ENCODE results near the gene MRPS25.

MRPS25 gene

GRCh38 chr3:15081960-15082664 is 17.0 kb upstream of the MRPS25 start:
- DNase-seq: no peak

GRCh38 chr3:15079091-15079490 is 14.0 kb upstream of the MRPS25 start:
- no peak for DNase-seq

GRCh38 chr3:15074500-15074899 is 9.4 kb upstream of the MRPS25 start:
- DNase-seq: no peak

GRCh38 chr3:15071699-15072098 is 6.6 kb upstream of the MRPS25 start:
- DNase-seq: no peak

GRCh38 chr3:15069441-15069840 is 4.3 kb upstream of the MRPS25 start:
- no peak for DNase-seq

- no peak for DNase-seq
Measured at GRCh38 chr3:15066467-15066866, 1.4 kb upstream of the MRPS25 start.

- no peak for DNase-seq
Measured at GRCh38 chr3:15065550-15066007, 464 bp upstream of the MRPS25 start.

GRCh38 chr3:15064299-15064834 is 748 bp downstream of the MRPS25 start:
- DNase-seq: no peak

GRCh38 chr3:15063656-15064286 is 1.3 kb downstream of the MRPS25 start:
- DNase-seq: no peak

- no peak for DNase-seq
Measured at GRCh38 chr3:15063238-15063637, 1.9 kb downstream of the MRPS25 start.

- DNase-seq: no peak
Measured at GRCh38 chr3:15060029-15060428, 5.1 kb downstream of the MRPS25 start.

- DNase-seq: no peak
Measured at GRCh38 chr3:15056676-15057404, 8.3 kb downstream of the MRPS25 start.

GRCh38 chr3:15055019-15055557 is 10.0 kb downstream of the MRPS25 start:
- DNase-seq: no peak

- no peak for DNase-seq
Measured at GRCh38 chr3:15053541-15053940, 11.6 kb downstream of the MRPS25 start.

- no peak for DNase-seq
Measured at GRCh38 chr3:15052335-15053242, 12.5 kb downstream of the MRPS25 start.

- no peak for DNase-seq
Measured at GRCh38 chr3:15051531-15051930, 13.6 kb downstream of the MRPS25 start.

GRCh38 chr3:15050405-15051092 is 14.6 kb downstream of the MRPS25 start:
- DNase-seq: no peak

- no peak for DNase-seq
Measured at GRCh38 chr3:15049584-15049983, 15.5 kb downstream of the MRPS25 start.

- no peak for DNase-seq
Measured at GRCh38 chr3:15045667-15046066, 19.4 kb downstream of the MRPS25 start.

- no peak for DNase-seq
Measured at GRCh38 chr3:15044326-15044725, 20.8 kb downstream of the MRPS25 start.

- DNase-seq: no peak
Measured at GRCh38 chr3:15043408-15044171, 21.5 kb downstream of the MRPS25 start.

Data from GOT3 (cell line).